Measurements from ENCODE around the gene GFOD1.

Gene GFOD1

DNA sequence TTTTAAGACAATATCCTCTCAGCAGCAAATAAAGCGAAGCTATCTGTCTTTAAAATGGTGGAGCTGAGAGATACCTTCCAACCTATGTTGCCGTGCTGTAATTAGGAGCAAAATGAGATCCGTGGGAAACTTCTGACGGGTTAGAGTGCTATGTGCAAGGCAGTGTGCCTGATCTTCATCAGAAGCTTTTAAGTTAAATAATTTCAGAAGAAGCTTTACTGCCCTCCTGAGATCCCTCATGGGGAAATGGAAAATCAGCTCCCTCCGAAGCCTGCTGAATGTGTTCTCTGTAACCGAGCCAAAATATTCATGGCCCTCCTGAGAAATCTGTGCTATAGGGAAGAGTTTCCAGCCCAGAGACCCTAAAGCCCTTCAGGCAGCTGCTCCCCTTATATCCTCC lies 115.3 kb downstream of the GFOD1 start:
- DNase-seq = no peak

DNA sequence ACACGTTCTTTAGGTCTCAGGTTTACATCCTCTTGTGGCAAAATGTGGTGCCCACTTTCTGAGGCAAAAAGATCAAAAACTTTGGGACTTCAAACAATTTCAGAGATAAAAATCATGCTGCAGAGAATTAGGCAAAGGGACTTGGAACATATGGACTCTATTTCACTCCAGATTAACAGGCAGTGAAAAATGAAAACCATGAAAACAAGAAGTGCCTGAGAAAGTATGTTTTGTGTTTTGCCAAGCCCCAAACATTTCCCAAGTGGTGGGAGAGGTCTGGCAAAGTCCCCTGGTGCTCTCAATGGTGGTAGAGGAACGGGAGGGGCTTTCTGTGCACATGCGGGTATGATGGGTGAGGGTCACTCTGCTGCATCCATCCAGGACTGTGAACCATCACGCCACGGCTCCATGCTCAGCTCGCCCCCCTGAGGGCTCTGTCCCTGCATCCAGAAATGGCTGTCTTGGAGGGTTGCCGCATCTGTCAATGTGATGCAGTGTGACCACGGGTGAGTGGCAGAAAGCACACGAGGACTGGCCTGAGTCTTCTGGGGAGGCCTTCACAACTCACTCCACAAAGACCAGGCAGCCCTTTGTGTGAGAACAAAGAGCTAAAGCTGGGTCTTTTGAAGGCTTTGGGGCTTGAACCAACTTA lies 115.9 kb downstream of the GFOD1 start:
- DNase-seq = no peak

DNA sequence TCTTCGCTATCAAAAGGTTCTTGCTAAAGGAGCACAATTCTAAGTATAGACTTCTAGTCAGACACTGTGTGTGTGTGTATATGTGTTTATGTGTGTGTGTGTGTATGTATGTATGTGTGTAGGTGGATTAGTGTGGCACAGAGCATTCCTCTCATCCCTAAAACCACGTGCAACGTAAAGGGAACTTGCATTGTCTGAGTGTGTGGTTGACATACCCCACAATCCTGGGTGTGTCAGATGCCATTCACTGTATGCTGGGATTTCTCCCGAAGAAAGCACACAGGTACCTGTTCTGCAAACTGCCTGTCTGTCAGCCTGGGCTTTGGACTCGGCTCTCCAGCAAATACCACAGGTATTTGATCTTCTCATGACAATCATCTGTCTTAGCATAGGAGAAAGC lies 116.8 kb downstream of the GFOD1 start:
- no peak for DNase-seq

DNA sequence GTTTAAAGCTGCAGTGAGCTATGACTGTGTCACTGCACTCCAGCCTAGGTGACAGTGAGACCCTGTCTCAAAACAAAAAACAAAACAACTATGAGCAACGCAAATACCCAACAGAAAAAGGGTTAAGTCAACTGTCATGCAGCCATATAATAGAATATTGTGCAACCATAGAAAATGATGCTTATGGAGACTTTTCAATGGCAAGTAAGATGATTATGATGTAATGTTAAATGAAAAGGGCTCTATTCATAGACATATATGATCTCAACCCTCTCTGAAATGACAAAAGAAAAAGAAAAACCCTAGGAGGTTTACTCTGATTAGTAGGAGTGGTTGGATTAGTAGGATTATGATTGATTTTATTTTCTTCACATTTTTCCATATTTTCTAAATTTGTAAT lies 117.8 kb downstream of the GFOD1 start:
- no peak for DNase-seq

DNA sequence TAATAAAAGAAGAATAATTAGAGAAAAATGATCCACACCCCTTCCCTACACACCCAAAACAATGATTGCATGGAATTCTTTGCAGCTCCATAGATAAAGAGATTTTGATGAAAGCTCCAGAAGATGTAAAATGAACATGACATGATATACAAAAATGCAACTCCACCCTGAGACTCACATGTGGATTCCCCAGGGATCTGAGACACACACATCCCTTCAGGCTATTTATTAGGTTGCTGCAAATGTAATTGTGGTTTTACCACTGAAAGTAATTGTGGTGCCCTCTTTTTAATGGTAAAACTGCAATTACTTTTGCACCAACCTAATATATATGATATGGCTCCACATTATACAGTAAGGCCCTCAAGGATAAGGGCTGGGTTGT lies 118.7 kb downstream of the GFOD1 start:
- no peak for DNase-seq

DNA sequence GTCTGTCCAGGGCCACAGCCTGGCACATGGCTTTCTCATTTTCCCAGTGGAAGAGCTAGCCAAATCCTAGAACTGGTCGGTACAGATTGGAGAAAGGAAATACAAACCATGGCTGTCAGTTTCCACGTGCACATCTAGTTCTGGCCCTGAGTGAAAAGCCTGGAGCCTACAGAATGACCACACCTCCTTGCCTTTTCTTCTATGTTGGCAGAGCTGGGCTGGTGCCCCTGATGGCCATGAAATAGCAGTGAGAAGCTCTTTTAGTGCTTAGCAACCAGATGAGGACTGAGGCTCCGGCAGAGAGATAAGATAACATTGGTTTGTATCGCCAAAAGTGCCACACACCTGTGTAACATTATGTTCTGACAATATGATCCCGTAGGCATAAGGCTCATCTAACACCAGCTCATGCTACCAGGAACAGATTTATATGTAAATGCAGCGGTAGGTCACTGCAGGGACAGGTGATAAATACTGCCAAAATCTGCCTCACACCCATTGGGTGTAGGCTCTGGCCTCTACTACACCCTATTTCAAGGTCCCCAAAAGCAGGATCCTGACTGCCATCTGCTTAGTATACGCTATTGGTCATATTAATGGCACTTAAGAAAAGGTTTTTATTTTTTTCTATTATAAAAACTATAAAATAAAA lies 119.2 kb downstream of the GFOD1 start:
- no peak for DNase-seq

DNA sequence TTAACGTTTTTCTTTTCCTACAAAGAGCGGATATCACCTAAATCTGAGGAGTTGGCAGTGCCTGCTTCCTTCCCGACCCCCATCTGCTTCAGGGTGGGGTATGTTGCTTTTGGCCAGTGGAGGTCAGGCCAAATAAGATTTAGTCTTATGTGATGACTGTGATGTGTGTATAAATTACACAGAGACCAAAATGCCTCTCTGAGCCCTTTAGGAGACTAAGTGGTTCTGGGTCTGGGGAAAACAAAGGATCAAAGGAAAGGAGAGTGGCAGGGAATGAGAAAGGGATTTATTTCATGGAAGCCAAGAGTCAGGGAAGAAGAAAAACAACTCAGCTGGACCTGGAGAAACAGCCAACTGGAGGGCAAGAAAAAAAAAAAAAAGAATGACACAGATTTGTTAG lies 120.0 kb downstream of the GFOD1 start:
- no peak for DNase-seq

DNA sequence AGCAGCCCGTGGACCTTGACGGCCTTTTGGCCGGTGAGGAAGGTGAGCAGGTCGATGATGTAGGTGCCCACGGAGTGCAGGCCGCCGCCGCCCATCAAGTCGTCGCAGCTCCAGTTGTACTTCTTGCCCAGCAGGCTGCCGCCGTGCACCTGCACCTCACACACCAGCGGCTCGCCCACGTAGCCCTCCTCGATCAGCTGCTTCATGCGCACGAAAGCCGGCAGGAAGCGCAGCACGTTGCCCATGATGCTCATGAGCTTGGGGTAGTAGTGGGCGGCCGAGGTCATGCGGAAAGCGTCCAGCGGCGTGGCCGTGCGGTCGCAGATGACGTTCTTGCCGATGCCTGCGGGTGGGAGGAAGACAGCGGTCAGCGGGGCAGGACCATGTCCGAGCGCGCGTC lies 122.1 kb downstream of the GFOD1 start:
- no peak for DNase-seq

DNA sequence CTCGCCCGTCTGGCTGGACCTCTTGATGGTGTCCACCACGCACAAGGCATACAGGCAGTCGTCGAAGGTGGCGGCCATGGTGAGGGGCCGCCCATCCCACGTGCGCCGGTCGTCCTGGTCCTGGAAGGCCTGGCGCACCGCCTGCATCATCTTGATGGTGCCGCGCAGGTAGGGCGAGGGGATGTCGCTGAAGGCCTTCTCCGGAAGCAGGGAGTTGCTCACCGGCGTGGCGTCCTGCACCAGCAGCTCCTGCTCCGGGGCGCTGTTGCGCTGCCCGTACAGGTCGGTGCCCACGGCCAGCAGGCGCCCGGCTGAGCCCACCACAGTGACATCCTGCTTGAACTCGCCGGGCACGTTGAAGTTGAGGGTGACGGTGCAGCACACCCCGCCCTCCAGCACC lies 122.6 kb downstream of the GFOD1 start:
- DNase-seq = no peak

DNA sequence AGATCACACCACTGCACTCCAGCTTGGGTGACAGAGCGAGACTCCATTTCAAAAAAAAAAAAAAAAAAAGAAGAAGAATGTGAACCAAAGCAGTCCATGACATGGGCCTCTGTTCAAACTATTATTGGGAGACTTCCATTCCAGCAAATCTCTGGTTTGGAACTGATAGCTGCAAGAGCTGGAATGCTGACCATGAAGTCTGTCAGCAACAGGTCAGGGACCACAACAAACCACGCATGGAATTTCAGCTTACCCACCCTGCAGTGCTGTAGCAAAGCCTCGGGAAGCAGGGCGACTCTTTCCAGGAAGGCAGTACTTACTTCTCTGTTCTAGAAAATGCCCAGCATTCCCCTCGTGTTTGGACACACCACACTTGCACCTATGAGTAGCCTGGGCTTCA lies 125.0 kb downstream of the GFOD1 start:
- no peak for DNase-seq

DNA sequence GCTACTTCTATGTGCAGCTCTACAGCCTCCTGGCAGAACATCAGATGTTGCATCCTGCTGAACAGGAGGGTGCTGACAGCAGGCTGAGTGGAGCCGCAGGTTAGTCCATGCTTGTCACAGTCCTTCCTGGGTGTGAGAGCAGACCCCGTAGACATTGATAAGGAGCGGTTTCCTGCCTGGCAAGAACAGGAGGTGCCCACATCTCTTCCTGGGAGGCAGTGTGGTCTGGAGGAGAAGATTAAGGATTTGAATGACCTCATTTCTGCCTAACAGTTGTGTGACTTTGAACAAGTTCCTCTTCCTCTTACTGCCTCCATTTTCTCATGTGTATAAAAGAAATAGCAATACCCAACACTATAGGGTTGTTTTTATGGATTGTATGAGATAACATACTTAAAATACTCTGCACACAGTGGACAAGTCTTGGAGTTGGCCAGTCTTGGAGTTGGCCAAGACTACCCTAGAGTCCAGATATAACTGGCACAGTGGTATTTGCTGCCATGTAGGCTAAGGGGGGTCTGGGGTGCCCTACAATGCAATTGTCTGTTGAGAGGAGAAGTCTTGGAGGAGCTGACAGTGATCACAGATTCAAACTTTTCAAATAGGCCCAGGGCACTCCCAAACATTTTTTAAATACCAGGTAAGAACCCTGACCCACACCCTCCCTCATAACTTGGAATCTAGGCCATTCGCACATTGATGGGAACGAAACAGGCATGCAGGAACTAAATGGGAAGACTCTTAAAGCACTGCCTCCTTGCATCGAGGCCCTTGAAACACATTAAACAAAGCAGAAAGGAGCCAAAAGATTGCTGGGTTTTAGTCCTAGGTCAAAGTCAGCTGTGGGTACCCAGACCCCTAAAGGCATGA lies 126.5 kb downstream of the GFOD1 start:
- no peak for DNase-seq

DNA sequence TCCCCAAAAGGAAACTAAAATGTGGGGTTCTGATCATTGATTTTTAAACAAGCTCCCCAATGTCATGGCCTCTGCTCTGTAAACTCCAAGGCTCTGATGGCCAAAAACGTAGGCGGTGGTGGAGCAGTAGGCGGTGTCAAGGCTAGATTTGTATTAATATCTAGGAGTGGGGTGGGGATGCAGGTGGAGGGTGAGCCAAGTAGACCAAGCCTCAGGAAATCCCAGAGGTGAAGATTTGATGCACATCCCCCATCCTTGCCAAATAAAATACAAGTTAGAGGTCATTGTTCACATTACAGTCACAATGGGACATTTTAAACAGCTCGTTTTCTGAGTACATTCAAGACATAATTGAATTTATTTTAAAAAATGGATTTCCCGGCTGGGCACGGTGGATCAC lies 128.1 kb downstream of the GFOD1 start:
- no peak for DNase-seq

DNA sequence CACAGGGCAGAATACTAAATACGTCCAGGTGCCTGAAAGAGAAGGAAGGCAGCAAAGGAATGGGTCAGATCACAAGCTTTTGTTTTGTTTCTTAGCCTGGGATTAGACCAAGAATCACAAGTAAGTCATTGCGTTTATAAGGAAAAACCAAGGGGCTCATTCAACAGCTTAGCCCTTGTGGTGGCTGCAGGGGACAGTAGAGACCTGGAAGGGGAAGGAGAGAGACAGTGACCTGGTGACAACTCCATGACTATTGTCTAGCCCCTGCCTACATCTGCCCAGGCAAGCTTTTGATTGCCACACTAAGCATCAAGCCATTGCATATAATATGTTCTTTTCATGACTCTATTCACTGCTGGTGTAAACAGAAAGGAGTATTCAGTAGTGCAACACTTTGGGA lies 128.9 kb downstream of the GFOD1 start:
- DNase-seq = no peak

DNA sequence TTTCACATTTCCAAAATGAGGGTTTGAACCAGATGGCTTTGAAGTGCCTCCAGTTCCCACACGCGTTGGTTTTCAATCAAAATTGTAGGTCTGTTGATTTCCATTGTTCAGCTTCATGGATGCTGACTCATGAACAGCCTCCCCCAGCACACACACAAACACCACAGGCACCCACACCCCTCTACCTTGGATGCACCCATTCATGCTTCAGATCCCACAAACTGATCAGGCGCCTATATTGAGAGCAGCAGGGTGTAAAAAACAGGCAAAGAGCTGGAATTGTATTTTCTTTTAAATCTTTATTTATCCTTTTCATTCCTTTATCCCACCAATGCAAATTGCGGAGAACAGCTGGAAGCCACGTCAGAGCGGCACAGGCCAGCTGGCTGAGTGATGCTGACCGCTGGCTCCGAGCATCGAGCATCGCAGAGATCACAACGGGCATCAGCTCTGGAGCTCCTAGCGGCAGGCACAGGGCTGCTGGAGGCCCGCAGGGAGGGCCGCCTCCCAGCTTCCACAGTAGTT lies 129.8 kb downstream of the GFOD1 start:
- DNase-seq = no peak

DNA sequence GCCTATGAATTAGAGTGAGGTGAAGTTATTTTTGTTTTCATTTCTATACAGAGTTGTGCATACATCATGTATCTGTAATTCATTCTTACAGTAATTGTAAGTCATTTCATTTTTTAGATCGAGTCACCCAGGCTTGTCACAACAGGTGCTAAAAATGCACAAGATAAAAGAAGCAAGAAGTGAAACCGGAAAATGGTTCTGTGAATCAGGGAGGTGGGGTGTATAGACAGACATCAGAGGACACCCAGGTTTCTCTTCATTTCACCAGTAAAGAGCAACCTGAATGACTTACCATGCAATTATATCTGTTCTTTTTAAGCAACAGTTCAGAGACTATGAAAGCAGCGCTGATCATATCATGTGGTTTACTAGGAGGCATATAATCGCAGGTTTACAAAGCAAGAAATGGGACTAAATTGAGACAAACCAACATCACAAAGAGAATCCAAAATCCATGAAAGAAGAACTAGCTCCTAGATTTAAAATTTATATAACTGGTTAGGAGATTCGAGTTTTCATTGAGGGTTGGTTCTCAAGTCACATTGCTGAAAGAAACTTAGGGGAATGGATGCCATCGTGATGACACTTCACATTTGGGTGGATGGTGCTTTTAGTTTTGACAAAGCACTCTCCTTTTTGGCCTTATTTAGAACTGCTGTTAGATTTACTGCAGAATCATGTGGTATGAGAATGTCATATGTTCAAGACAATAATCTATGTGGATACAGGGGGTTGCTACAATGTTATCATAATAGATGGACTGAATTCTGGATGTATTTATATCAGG lies 131.2 kb downstream of the GFOD1 start:
- peak in 1 of 2 donors; percentile 31 for DNase-seq

DNA sequence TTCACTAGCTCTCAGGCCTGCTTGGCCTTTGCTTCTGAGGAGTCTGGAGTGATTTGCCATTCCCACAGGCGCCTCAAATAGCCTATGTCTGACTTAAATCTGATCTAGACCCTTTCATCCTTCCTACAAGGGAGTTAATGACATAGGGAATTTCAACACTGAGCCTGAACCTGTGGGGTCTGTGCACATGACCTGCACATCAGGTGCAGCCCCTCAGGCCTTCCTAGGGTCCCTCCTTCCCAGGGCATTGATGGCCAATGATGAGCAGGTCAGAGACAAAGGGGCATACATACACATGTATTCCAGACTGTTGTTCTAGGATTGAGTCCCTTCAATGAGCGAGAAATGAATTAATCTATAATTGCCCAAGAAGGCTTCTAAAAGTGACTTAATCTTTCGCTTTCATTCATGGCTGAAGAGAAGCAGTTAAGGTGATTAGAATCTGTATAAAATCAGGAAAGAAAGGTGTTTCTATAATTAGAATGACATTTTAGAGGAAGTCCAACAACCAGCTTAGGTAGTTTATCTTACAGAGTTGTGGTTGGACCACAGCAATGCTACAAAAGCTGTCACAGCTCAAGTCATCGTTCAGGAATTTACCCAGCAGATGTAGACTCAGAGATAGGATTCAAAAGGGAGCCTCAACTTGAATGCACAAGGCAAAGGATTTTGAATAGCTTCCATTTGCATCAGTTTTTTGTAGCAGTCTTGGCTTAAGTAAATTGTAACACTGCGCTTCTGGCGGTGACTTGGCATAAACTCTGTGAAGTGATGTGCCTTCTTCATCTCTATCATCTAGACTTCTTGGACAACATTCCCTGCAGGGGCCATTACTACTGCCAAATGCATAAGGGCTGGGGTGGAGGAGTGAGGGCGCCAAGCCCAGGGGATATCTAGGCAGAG lies 132.1 kb downstream of the GFOD1 start:
- peak in 1 of 2 donors; percentile 26 for DNase-seq

DNA sequence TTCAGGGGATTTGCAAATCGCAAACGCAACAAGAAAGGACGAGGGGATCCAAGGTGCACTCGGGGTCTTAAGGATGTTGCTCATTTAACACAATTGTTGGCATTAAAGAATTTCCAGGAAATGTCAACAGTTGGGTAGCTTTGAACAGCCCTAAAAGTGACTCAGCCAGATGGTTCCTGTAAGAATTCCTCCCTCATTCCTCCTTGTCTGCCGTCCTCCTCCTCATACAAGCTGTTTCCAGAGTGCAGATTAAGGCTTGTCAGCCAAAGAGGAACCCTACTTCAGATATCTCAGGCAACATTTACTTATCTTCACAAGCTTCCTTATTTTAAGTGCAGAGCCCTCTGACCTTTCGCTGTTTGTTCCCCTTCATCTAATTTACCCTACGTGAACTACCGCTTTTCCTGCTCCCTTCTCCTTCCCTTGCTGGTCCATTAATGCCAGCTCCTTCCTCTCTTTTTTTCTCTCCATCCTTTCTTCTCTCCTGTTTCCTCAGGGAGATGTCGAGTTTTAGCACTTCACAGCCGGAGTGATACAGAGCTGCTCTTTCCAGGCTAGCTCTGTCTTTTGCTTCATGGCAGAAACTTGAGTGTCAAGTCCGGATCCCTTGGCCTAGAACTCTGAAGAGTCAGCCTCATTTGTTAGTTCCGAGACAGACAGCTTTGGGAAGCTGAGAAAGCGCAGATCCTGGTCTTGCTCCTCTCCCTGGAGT lies 132.9 kb downstream of the GFOD1 start:
- no peak for DNase-seq

DNA sequence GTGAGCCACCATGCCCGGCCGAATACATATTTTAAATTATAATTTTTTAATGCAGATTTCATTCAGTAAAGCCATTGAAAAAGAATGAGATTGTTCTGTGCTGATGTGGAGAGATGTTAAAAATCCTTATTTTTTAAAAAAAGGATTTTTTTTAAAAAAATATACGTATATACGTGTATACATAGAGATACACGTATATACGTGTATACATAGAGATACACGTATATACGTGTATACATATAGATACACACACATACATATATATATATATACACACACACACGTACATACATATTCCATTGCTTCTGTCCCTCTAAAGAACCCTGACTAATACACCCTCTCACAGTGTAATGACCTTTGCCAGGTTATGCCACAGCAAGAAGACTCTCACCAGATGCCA lies 135.2 kb downstream of the GFOD1 start:
- no peak for DNase-seq

DNA sequence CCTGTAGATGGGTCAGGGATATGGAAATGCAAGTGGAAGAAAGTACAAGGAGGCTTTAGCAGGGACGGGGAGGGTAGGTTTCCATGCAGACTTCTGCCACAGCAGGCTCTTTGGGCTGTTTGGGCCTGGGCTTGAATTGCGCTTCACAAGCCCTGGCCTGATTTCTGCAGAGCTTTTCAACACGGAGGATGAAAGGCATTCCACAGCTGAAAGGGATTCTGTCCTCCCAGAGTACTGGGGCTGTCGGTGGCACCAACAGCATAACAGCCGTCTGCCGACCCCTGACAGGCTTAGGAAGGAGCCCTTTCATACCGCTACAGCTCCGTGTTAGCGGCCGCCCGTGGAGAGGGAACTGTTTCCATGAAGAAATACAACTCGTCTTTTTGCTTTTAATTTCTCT lies 136.1 kb downstream of the GFOD1 start:
- no peak for DNase-seq

DNA sequence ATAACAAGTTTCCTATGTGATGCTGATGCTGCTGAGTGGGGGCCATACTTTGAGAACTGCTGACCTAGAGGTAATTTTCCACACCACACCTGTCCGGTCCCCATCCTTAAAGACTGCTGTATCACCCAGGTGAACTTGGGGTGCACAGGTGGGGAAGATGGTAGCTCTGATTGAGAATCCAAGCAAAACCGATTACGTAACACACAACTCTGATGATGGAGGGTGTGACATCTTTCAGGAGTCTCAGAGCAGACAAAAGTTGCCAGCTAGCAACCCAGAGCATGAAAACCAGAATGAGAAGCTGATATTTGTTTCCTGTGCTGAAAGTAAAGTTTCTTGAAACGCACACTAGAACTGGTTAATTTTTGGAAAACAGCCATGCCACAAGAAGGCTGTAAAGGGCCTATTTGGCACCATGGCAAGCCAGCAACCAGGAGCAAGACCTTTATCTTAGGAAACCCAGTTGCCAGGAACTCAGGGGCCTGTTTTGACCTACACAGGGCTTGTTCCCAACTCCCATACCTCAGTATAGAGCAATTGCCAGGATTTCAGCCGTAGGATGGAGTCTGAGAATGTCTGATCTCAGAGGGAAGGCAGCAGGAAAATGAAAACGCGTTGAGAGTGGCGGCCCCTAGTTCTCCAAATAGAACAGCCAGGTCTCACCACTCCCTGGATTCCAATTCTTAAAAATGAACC lies 137.4 kb downstream of the GFOD1 start:
- no peak for DNase-seq

Data from stimulated activated CD4-positive, alpha-beta T cell treated with anti-CD3 and anti-CD28 coated beads, Interleukin-2, amount 100 ng/mL, for 24 hours (primary cell).